ENCODE data around the gene RARG.

The RARG gene

DNA sequence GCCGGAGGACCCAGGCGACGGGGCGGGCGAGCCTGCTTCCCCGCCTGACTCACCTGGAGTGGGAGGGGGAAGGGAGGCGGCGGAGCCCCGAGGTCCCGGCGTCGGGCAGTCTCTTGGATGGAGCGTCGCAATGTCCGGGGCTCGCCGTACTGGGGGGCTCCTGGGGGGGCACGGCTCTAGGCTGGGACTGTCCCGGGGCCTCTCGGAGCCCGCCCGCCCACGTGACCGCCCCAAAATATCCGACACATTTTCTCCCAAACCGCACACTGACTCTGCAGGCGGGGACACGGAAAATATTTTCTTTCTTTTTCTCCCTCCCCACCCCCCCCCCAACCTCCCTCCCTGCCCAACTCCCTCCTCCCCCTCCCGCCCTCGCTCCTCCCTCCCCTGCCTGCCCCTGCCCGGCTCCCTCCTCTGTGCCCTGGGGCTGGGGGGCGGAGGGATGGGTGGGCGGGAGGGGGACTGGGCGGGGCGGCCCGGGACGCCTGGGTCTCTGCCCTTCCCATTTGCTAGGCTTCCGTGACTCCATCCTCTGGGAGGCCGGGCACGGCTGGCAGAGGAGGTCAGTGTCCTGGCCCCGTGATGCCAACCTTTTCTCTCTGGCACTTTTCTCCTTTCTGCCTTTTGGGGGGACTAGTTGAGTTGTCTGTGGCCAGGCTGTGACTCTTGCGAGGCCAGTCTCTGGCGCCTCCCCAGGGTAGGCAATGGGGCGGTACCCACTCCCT lies at the start of gene RARG:
Gene RARG, minus strand, starts transcription at position 289 of the 725 bp plus-strand sequence. CDS start 4,664 bp downstream, outside the sequence.
- peak within 1 kb of the TSS; percentile 68 for H3K27ac Mint-ChIP-seq
- peak within 1 kb of the TSS; percentile 87 for H3K4me3 Mint-ChIP-seq
- H3K27me3 Mint-ChIP-seq = no peaks in the 10 kb centered on the region
- no peaks in the 10 kb centered on the region for H3K9me3 Mint-ChIP-seq
- H3K4me1 Mint-ChIP-seq = peaks cover 67% of the 10 kb centered on the region
- H3K36me3 Mint-ChIP-seq = no peaks in the 10 kb centered on the region

DNA sequence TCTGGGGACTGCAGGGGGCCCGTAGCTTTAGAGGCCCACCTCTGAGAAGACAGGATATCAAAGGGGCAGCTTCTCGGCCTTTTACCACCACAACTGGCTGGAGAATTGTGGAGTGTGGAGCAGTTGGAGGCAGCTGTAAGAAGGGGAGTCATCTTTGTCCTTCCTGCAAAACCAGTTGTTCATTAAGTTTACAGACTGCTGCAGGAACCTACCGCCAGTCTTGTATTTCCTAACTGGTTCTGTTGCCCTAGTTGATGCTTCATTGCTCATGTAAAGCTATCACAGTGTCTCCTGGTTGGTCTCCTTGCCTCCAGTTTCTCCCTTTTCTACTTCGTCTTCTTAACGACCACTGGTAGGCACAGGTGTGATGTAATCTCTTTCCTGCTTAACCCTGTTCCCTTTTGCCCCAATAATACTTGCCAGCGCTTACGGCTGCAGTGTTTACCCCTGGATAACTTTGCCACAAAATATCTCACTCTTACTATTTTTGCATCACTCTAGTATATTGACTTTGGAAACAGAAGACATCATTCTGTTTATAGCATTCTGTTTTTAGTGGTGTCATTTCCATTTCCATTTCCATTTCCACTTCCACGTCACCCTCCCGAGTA lies 48.0 kb upstream of the RARG start:
- H3K27ac Mint-ChIP-seq = no peak overlapping the region
- no peaks in the 10 kb centered on the region for H3K4me1 Mint-ChIP-seq
- peaks cover 2% of the 10 kb centered on the region for H3K36me3 Mint-ChIP-seq
- no peaks in the 10 kb centered on the region for H3K9me3 Mint-ChIP-seq
- no peaks in the 10 kb centered on the region for H3K27me3 Mint-ChIP-seq
- no peak overlapping the region for H3K4me3 Mint-ChIP-seq

DNA sequence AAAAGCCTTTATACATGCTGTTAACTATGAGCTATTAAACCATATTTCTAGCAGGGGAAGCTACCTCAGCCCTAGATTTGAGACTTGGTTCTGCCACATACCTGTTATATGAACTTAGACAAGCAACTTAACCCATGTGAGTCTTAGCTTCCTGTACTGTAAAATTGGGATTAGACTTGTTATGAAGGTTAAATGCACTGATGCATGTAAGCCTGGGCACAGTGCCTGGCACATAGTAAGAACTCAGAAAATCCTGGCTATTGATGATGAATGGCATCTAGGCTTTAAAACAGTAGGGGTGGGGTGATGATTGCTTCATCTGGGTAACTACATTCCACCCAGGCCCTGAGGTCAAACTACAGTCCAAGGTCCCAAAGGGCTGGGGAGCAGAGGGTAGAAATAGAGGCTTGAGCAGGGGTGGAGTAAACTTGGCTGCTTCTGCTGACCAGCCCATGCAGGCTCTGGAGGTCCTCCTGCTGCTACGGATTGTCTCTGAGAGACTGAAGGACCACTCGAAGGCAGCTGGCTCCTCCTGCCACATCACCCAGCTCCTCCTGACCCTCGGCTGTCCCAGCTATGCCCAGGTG lies 47.4 kb upstream of the RARG start:
- Mint-ChIP-seq H3K9me3 (no peaks in the 10 kb centered on the region), H3K36me3 (peaks cover 2% of the 10 kb centered on the region), H3K27ac (no peak overlapping the region), H3K4me3 (no peak overlapping the region), H3K4me1 (no peaks in the 10 kb centered on the region), H3K27me3 (no peaks in the 10 kb centered on the region)

DNA sequence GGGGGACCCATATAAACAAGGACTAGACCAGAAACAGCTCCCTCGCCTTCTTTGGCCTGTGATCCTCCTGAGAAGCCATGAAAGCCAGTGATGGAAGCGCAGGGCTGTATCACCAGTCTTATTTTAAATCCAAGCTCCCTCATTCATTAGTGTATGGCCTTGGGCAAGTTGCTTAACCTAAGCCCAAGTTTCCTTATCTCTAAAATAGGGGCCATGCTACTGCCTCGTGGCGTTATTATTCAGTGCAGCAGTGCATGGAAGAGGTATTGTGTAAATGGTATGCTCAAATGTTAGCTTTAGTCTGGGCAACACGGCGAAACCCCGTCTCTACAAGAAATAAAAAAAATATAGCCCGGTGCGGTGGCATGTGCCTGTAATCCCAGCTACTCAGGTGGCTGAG lies 46.0 kb upstream of the RARG start:
- no peak overlapping the region for H3K4me3 Mint-ChIP-seq
- no peaks in the 10 kb centered on the region for H3K27me3 Mint-ChIP-seq
- no peaks in the 10 kb centered on the region for H3K9me3 Mint-ChIP-seq
- H3K4me1 Mint-ChIP-seq = no peaks in the 10 kb centered on the region
- no peaks in the 10 kb centered on the region for H3K36me3 Mint-ChIP-seq
- H3K27ac Mint-ChIP-seq = no peak overlapping the region

DNA sequence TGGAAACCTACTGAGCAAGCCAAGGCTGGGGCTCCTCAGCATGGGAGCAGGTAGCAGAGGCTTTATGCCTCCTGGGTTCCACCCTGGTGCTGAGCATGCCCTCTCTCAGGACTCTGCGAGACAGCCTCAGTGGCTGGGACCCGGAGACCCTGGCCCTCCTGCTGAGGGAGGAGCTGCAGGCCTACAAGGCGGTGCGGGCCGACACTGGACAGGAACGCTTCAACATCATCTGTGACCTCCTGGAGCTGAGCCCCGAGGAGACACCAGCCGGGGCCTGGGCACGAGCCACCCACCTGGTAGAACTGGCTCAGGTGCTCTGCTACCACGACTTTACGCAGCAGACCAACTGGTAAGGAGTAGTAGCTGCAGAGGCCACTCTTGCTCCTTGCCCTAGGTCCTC lies 44.5 kb upstream of the RARG start:
- no peaks in the 10 kb centered on the region for H3K4me1 Mint-ChIP-seq
- H3K36me3 Mint-ChIP-seq = no peaks in the 10 kb centered on the region
- H3K9me3 Mint-ChIP-seq = no peaks in the 10 kb centered on the region
- H3K27ac Mint-ChIP-seq = no peak overlapping the region
- no peaks in the 10 kb centered on the region for H3K27me3 Mint-ChIP-seq
- no peak overlapping the region for H3K4me3 Mint-ChIP-seq

DNA sequence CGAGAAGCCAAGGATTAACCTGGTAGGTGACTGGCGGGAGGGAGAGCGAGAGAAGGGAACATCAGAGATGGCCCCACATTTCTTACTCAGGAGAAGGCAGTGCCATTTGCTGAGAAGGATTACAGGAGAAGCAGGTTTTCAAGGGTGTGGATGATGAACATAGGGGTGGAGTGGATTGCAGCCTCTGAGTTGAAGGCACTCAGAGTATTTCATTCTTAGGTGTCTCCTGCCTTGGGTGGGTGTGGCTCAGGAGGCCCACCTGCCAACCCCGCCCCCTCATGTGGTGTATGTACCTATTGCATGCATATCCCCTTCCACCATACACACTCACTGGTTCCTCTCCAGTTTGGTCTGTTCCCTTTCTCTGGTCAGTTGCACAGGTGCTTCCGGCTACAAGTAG lies 42.4 kb upstream of the RARG start:
- Mint-ChIP-seq H3K4me1 (no peaks in the 10 kb centered on the region), H3K27me3 (no peaks in the 10 kb centered on the region), H3K9me3 (no peaks in the 10 kb centered on the region), H3K27ac (no peak overlapping the region), H3K4me3 (no peak overlapping the region), H3K36me3 (no peaks in the 10 kb centered on the region)

DNA sequence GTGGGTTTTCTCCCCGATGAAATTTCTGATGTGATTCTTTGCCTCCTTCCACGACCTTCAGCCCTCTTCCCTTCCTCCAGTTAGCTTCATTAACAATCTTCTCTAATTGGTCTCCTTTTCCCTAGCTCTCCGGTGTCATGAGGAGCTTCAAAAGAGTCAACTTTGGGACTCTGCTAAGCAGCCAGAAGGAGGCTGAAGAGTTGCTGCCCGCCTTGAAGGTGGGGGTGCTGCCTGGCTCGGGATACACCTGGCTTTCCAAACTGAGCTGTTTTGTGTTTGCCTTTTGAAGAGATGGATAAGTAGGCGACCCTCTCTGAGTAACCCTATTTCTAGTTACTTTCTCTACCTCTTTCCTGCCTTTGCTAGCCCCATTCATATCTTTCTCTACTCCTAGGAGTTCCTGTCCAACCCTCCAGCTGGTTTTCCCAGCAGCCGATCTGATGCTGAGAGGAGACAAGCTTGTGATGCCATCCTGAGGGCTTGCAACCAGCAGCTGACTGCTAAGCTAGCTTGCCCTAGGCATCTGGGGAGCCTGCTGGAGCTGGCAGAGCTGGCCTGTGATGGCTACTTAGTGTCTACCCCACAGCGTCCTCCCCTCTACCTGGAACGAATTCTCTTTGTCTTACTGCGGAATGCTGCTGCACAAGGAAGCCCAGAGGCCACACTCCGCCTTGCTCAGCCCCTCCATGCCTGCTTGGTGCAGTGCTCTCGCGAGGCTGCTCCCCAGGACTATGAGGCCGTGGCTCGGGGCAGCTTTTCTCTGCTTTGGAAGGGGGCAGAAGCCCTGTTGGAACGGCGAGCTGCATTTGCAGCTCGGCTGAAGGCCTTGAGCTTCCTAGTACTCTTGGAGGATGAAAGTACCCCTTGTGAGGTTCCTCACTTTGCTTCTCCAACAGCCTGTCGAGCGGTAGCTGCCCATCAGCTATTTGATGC lies 36.9 kb upstream of the RARG start:
- H3K9me3 Mint-ChIP-seq = no peaks in the 10 kb centered on the region
- no peaks in the 10 kb centered on the region for H3K27me3 Mint-ChIP-seq
- no peaks in the 10 kb centered on the region for H3K36me3 Mint-ChIP-seq
- peak overlapping the region; percentile 99 for H3K4me3 Mint-ChIP-seq
- H3K4me1 Mint-ChIP-seq = peaks cover 25% of the 10 kb centered on the region
- H3K27ac Mint-ChIP-seq = peak overlapping the region; percentile 94

DNA sequence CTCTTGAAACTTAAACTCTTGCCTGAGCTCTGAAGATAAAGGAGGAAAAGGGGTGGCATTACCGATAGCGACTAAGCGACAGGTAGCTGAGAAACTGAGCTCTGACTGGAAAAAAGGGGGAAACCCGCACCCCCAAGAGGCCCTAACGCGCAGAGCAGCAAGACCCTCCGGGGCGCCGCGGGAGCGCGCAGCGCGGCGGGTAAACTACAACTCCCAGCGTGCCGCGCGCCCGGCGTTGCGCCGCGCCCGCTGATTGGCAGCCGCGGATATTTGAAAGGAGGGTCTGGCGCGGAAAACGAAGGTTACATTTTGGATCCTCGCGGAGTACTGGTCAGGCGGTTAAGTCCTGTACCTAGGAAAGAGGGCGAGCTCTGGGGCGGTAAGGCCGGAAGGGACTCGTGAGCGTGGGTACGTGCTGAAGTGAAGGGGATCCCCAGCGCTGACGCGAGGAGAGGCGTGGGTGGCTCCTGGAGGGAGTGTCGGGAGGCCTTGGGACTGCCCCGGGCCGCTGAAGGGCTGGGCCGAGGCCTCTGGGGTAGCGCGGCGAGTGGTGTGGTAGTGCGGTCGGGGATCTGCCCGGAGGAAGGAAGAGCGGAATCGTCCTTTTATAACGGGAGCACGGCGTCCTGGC lies 36.1 kb upstream of the RARG start, which contains the start of gene ESPL1:
Gene ESPL1, plus strand, starts transcription at position 301 of the 631 bp plus-strand sequence. CDS start 468 bp downstream, outside the sequence.
- peak within 1 kb of the TSS; percentile 99 for H3K4me3 Mint-ChIP-seq
- H3K27ac Mint-ChIP-seq = peak within 1 kb of the TSS; percentile 94
- H3K4me1 Mint-ChIP-seq = peaks cover 25% of the 10 kb centered on the region
- H3K27me3 Mint-ChIP-seq = no peaks in the 10 kb centered on the region
- no peaks in the 10 kb centered on the region for H3K9me3 Mint-ChIP-seq
- no peaks in the 10 kb centered on the region for H3K36me3 Mint-ChIP-seq

DNA sequence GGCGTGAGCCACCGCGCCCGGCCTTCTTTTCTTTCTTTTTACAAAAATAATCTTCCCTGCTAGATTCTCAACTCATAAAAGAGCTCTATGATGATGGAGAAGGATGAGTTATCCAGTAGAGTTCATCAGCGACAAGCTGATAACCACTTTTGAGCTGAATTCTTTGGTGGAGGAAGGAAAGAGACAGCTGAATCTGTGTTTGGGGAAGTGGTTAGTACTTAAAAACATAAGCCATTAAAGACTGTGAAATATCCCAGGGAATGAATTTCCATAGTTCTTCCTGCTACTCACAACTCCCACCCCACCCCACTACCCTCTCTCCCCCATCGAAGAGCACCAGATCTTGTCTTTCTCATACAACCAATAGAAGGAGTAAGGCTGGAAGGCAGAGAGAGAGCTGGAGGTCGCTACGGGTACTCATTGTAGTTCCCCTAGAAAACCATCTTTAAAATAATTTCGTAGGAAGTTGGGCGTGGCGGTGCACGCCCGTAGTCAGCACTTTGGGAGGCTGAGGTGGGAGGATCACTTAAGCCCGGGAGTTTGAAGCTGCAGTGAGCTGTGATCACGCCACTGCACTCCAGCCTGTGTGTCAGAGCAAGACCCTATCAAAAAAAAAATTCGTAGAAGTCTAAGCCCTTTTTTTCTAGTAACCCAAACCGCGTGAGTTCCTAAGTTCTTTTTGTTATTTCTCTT lies 35.4 kb upstream of the RARG start:
- Mint-ChIP-seq H3K9me3 (no peaks in the 10 kb centered on the region), H3K27ac (peak overlapping the region; percentile 94), H3K4me3 (peak overlapping the region; percentile 99), H3K27me3 (no peaks in the 10 kb centered on the region), H3K4me1 (peaks cover 25% of the 10 kb centered on the region), H3K36me3 (no peaks in the 10 kb centered on the region)

DNA sequence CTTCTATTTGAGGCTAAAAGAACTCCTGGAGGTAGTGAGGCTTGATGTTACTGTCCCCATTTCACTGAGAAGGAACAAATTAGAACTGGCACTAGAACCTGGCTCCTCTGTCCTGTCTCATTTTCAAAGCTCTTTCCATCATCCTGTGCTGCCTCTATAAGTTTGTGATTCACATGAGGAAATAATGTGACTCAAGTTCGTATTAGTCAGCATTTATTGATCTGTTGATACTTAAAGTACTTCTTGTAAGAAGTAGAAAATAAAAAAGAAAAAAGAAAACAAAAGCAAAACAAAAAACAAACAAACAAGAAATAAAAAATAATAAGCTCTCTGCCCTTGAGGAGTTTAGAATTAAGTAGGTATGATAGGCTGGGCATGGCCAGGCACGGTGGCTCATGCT lies 33.8 kb upstream of the RARG start:
- Mint-ChIP-seq H3K36me3 (no peaks in the 10 kb centered on the region), H3K9me3 (no peaks in the 10 kb centered on the region), H3K27ac (peak overlapping the region; percentile 65), H3K27me3 (no peaks in the 10 kb centered on the region), H3K4me1 (peaks cover 25% of the 10 kb centered on the region), H3K4me3 (no peak overlapping the region)

DNA sequence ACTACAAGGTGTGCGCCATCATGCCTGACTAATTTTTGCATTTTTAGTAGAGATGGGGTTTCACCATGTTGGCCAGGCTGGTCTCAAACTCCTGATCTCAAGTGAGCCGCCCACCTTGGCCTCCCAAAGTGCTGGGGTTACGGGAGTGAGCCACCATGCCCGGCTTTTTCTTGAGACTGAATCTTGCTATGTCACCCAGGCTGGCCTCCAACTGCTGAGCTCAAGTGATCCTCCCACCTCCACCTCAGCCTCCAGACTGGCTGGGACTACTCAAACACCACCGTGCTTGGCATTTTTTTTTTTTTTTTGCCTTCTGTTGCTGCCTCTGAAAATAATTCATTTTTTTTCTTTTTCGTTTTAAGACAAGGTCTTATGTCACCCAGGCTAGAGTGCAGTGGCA lies 27.9 kb upstream of the RARG start:
- no peaks in the 10 kb centered on the region for H3K9me3 Mint-ChIP-seq
- no peak overlapping the region for H3K27ac Mint-ChIP-seq
- H3K4me1 Mint-ChIP-seq = peaks cover 14% of the 10 kb centered on the region
- H3K4me3 Mint-ChIP-seq = no peak overlapping the region
- no peaks in the 10 kb centered on the region for H3K27me3 Mint-ChIP-seq
- H3K36me3 Mint-ChIP-seq = no peaks in the 10 kb centered on the region

DNA sequence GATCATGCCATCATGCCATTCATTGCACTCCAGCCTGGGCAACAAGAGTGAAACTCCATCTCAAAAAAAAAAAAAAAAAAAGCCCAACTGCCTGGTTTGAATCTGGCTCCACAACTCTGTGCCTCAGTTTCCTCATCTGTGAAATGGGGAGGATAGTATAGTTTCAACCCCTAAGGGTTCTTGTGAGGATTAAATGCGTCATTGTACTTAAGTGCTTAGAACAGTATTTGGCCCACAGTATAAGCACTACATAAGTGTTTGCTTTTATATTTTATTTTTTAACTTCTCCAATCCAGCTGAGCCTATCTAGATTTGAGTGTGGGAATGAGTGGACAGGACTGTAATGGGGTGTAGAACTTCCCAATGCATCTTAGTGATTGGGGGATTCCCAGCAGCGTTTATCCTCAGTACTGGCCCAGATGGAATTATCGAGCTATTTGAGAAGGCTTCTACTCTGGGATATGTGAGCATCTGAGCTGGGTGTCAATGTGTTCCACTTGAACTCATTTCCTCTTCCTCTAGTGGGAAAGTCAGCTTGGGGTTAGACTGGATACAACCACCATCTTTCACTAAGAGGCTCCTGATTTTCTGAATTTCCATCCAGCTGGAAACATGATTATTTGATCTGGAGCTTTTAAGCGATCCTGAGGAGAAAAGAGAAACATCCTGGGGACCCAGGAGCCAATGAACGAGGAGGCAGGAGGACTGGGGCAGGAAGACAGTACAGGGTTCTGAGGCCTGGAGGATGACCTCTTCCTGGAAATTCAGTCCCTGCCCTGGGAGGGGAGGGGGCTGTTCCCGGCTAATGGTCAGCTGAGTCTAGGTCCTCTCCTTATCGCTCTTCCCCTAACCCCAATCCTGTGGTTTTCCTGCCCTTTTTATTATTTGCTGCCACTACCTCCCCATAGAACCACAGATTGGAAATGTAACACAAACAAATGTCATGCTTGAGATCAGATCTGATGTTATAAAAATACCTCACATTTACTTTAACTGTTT lies 26.8 kb upstream of the RARG start:
- no peak overlapping the region for H3K4me3 Mint-ChIP-seq
- peaks cover 22% of the 10 kb centered on the region for H3K4me1 Mint-ChIP-seq
- no peaks in the 10 kb centered on the region for H3K36me3 Mint-ChIP-seq
- H3K27ac Mint-ChIP-seq = no peak overlapping the region
- H3K27me3 Mint-ChIP-seq = no peaks in the 10 kb centered on the region
- no peaks in the 10 kb centered on the region for H3K9me3 Mint-ChIP-seq

DNA sequence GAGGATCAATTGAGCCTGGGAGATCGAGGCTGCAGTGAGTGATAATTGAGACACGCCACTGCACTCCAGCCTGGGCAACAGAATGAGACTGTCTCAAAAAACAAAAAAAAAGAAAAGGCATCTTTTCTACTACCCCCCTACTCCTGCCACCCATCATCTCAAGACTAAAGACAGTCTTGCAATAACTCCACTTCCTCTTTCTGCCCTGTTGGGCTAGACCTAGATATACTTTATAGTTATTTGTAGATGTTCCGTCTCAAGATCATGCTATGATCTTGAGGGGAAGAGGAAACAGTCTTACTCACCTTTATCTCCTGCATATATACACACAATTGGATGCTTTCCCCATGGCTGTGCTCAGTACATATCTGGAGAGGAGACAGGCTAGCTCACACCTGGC lies 24.0 kb upstream of the RARG start:
- peak overlapping the region; percentile 70 for H3K27ac Mint-ChIP-seq
- H3K9me3 Mint-ChIP-seq = no peaks in the 10 kb centered on the region
- H3K27me3 Mint-ChIP-seq = no peaks in the 10 kb centered on the region
- H3K4me1 Mint-ChIP-seq = peaks cover 41% of the 10 kb centered on the region
- H3K4me3 Mint-ChIP-seq = peak overlapping the region; percentile 19
- H3K36me3 Mint-ChIP-seq = peaks cover 3% of the 10 kb centered on the region

Data from activated naive CD4-positive, alpha-beta T cell treated with anti-CD3 and anti-CD28 coated beads, Interleukin-2, amount 50 U/mL, for 24 hours (primary cell).